ENCODE measurements around the gene AGRN.

DNA sequence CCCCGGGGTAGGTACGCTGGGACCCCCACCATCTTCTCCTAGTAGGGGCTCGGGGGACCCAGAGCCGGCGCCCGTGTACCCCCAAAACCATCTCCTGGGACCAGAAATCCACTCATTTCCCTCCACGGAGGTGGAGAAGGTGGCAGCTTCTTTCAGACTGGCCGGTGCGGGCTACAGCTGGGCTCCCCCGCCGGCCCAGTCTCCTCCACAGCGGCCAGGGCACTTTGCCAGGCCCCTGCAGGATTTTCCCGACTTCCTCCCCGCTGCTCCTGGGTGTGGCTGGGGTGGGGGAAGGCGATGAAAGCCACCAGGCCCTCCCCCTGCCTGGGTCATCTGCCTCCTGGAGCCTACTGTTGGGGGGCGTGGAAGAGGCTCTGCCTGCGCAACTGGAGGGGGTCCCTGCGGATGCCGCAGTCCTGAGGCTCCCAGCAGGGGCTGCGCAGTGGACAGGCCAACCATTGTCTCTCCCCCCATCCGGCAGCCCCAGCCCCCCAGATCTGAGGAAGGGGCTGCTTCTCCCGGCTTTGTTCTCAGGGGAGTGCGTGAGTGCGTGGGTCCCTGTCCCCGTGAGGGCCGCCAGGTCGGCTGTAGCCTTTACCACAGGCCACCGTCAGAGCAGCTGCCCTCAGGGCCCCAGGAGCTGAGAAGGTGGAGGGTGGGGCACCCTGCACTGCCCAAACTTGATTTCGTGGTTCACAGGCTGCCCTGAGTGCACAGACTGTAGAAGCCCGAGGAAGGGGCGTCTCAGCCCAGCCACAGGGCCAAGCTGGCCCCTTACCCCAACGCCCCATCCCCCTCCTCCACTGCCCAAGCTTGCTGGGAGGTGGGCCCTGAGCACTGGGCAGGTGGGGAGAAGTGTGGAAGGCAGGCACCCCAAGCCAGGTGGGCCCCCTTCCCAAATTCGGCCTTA, 1.3 kb downstream of the AGRN start:
- TF ChIP-seq CTCF (IDR thresholded peaks at IDR 0.05) (no peak), POLR2A (IDR thresholded peaks at IDR 0.05) (no peak)
